Measurements from ENCODE around the gene SLC4A8. TPM values are rescaled to one million over a fixed set of nuclear protein-coding genes. Genes with fewer than 3 reads are reported as not detected.

Gene SLC4A8
- total and polyA plus RNA-seq, 4 donors = 1.1 to 12.2 (median 3.0) TPM

DNA sequence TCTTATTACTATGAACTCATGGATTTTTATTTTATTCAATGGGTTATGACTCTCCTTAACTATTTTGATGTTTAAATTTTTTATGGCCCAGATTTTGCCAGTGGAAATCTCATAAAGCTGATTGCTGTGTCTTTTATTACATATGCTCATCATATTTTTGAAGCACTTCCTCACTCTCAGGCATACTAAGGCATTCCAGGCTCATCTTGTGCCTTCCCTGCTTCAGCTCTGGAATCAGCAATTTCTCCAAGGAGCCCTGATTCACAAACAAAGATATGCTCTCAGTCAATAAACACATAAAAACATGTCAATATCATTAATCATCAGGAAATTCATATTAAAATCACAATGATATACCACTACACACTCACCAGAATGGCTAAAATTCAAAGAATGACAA is 121.5 kb downstream of the SLC4A8 start:
- no peak overlapping the region for H3K4me3 ChIP-seq
- TF ChIP-seq, protein P1, sequence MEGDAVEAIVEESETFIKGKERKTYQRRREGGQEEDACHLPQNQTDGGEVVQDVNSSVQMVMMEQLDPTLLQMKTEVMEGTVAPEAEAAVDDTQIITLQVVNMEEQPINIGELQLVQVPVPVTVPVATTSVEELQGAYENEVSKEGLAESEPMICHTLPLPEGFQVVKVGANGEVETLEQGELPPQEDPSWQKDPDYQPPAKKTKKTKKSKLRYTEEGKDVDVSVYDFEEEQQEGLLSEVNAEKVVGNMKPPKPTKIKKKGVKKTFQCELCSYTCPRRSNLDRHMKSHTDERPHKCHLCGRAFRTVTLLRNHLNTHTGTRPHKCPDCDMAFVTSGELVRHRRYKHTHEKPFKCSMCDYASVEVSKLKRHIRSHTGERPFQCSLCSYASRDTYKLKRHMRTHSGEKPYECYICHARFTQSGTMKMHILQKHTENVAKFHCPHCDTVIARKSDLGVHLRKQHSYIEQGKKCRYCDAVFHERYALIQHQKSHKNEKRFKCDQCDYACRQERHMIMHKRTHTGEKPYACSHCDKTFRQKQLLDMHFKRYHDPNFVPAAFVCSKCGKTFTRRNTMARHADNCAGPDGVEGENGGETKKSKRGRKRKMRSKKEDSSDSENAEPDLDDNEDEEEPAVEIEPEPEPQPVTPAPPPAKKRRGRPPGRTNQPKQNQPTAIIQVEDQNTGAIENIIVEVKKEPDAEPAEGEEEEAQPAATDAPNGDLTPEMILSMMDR (IDR thresholded peaks at IDR 0.05; ENCODE audit: control extremely low read depth, extremely low read depth) = no peak
- DNase-seq (no peak), ATAC-seq (ENCODE audit: insufficient read depth, low FRiP score) (no peak)
- H3K9ac ChIP-seq (ENCODE audit: insufficient read depth in 1 of 2, low read length in 2 of 2) = no peak overlapping the region
- no peak overlapping the region for H3K27ac ChIP-seq (ENCODE audit: low read depth in 1 of 2, low read length in 1 of 2)
- no peaks in the 10 kb centered on the region for H3K9me3 ChIP-seq (ENCODE audit: control insufficient read depth in 4 of 4, insufficient read depth in 3 of 4, low read length in 3 of 4)
- peaks cover 0 to 2% (median 0%) of the 10 kb centered on the region in 3 donors for H3K27me3 ChIP-seq (ENCODE audit: control insufficient read depth in 3 of 3, insufficient read depth in 3 of 3, low read length in 2 of 3)
- H3K36me3 ChIP-seq (ENCODE audit: control insufficient read depth in 4 of 4, insufficient read depth in 4 of 4, low read length in 4 of 4) = no peaks in the 10 kb centered on the region
- no peaks in the 10 kb centered on the region for H3K4me1 ChIP-seq (ENCODE audit: control insufficient read depth in 5 of 5, insufficient read depth in 5 of 5, low read length in 5 of 5)

DNA sequence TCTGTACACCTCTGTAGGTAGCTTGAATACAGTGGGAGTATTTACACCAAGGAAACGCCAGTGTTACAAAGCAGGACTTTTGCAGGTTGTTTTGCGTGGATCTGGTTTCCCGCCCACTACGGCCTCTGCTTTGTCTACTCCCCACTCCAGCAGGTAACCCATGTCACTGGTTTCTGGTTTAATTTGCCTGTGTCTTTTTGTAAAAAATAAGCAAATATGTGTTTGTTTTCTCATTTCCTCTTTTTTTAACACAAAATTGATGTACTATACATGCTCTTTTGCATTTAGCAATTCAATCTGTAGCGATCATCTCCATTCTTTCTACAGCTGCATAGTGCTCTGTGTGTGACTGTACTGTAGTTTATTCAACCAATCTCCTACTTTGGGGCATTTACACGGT is 123.0 kb downstream of the SLC4A8 start:
- H3K27me3 ChIP-seq (ENCODE audit: control insufficient read depth in 3 of 3, insufficient read depth in 3 of 3, low read length in 2 of 3) = peaks cover 0 to 2% (median 0%) of the 10 kb centered on the region in 3 donors
- no peaks in the 10 kb centered on the region for H3K36me3 ChIP-seq (ENCODE audit: control insufficient read depth in 4 of 4, insufficient read depth in 4 of 4, low read length in 4 of 4)
- DNase-seq (no peak), ATAC-seq (ENCODE audit: insufficient read depth, low FRiP score) (no peak)
- H3K9ac ChIP-seq (ENCODE audit: insufficient read depth in 1 of 2, low read length in 2 of 2) = no peak overlapping the region
- WGBS, 2 donors = 88 to 91% methylated on average over 6 of the region's 6 CpGs
- no peaks in the 10 kb centered on the region for H3K9me3 ChIP-seq (ENCODE audit: control insufficient read depth in 4 of 4, insufficient read depth in 3 of 4, low read length in 3 of 4)
- TF ChIP-seq, protein P1 (IDR thresholded peaks at IDR 0.05; ENCODE audit: control extremely low read depth, extremely low read depth) = no peak
- no peak overlapping the region for H3K4me3 ChIP-seq
- H3K27ac ChIP-seq (ENCODE audit: low read depth in 1 of 2, low read length in 1 of 2) = no peak overlapping the region
- H3K4me1 ChIP-seq (ENCODE audit: control insufficient read depth in 5 of 5, insufficient read depth in 5 of 5, low read length in 5 of 5) = no peaks in the 10 kb centered on the region

DNA sequence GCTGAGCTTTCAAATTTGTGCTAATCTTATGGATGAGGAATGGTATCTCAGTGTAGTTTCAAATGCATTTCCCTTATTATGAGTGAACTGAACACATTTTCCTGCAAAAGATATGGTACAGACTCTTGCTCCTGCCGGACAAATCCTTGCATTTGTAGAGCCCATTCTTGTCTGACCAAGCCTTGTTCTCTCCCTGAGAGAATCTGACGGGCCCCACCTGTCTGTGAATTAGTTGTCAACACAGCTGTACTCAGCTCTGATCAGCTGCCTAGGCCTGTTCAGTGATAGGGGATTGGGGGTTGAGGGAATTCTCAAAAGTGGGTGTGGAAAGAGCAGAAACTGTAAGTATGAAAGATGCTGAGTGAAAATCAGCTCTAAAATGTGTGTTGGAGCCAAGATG is 123.6 kb downstream of the SLC4A8 start:
- no peak for DNase-seq
- 69 to 80% methylated on average over 2 of the region's 2 CpGs for WGBS, 2 donors
- Histone ChIP-seq H3K9ac (ENCODE audit: insufficient read depth in 1 of 2, low read length in 2 of 2) (no peak overlapping the region), H3K27ac (ENCODE audit: low read depth in 1 of 2, low read length in 1 of 2) (no peak overlapping the region), H3K36me3 (ENCODE audit: control insufficient read depth in 4 of 4, insufficient read depth in 4 of 4, low read length in 4 of 4) (no peaks in the 10 kb centered on the region), H3K9me3 (ENCODE audit: control insufficient read depth in 4 of 4, insufficient read depth in 3 of 4, low read length in 3 of 4) (no peaks in the 10 kb centered on the region), H3K4me1 (ENCODE audit: control insufficient read depth in 5 of 5, insufficient read depth in 5 of 5, low read length in 5 of 5) (no peaks in the 10 kb centered on the region), H3K27me3 (ENCODE audit: control insufficient read depth in 3 of 3, insufficient read depth in 3 of 3, low read length in 2 of 3) (peaks cover 0 to 2% (median 0%) of the 10 kb centered on the region in 3 donors), H3K4me3 (no peak overlapping the region)
- ATAC-seq (ENCODE audit: insufficient read depth, low FRiP score) = no peak
- TF ChIP-seq, protein P1 (IDR thresholded peaks at IDR 0.05; ENCODE audit: control extremely low read depth, extremely low read depth) = no peak

DNA sequence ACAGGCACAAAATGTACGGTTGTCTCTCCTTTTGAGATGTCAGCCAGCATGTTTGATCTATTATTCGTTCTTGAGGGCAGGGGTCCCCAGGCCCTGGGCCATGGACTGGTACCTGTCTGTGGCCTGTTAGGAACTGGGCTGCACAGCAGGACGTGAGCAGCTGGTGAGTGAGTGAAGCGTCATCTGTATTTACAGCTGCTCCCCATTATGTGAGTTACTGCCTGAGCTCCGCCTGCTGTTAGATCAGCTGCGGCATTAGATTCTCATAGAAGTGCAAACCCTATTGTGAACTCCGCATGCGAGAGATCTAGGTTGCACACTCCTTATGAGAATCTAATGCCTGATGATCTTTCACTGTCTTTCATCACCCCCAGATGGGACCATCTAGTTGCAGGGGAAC is 125.0 kb downstream of the SLC4A8 start:
- Histone ChIP-seq H3K9me3 (ENCODE audit: control insufficient read depth in 4 of 4, insufficient read depth in 3 of 4, low read length in 3 of 4) (no peaks in the 10 kb centered on the region), H3K36me3 (ENCODE audit: control insufficient read depth in 4 of 4, insufficient read depth in 4 of 4, low read length in 4 of 4) (no peaks in the 10 kb centered on the region), H3K4me3 (no peak overlapping the region), H3K27ac (ENCODE audit: low read depth in 1 of 2, low read length in 1 of 2) (no peak overlapping the region), H3K9ac (ENCODE audit: insufficient read depth in 1 of 2, low read length in 2 of 2) (no peak overlapping the region), H3K4me1 (ENCODE audit: control insufficient read depth in 5 of 5, insufficient read depth in 5 of 5, low read length in 5 of 5) (no peaks in the 10 kb centered on the region), H3K27me3 (ENCODE audit: control insufficient read depth in 3 of 3, insufficient read depth in 3 of 3, low read length in 2 of 3) (peaks cover 0 to 2% (median 0%) of the 10 kb centered on the region in 3 donors)
- 85 to 91% methylated on average over 8 of the region's 8 CpGs for WGBS, 2 donors
- TF ChIP-seq, protein P1 (IDR thresholded peaks at IDR 0.05; ENCODE audit: control extremely low read depth, extremely low read depth) = no peak
- ATAC-seq (ENCODE audit: insufficient read depth, low FRiP score) (no peak), DNase-seq (no peak)

Measured in lung (tissue), 12 donors.